ENCODE data around the gene GNB1L. TPM values are rescaled to one million over a fixed set of nuclear protein-coding genes. Genes with fewer than 3 reads are reported as not detected.

Gene GNB1L
- total RNA-seq, 1 experiment from 2014 or later: 12.2 TPM

GRCh38 chr22:19871023-19871844 lies 16.6 kb upstream of the GNB1L start:
- in situ Hi-C loops (cut with HindIII; ENCODE audit: low pct_unique_long_range_greater_than_20kb, low sequenced_read_pairs): no loop called here
- H3K4me3 ChIP-seq (ENCODE audit: low read depth in 2 of 2, low read length in 2 of 2): no peak overlapping the region
- H3K9me3 ChIP-seq (ENCODE audit: control insufficient read depth, insufficient read depth, low read depth, low read length): no peaks in the 10 kb centered on the region
- H3K27me3 ChIP-seq (ENCODE audit: control insufficient read depth, insufficient read depth, low read length): no peaks in the 10 kb centered on the region
- no TSS peak for BruUV-seq (replicated peaks)
- DNase-seq (ENCODE audit: low read depth, low spot score) (no peak), ATAC-seq (no peak)
- peaks cover 37% of the 10 kb centered on the region for H3K4me1 ChIP-seq (ENCODE audit: control insufficient read depth, insufficient read depth, low read length)
- intact Hi-C loops (cut with micrococcal nuclease; ENCODE audit: unreplicated experiment): no loop called here
- H3K36me3 ChIP-seq (ENCODE audit: control insufficient read depth, insufficient read depth, low read length): no peaks in the 10 kb centered on the region
- H3K27ac ChIP-seq (ENCODE audit: low read length): 0 out of 2 replicates have a peak overlapping the region, but pooled peaks have one; percentile 44
- no peak for TF ChIP-seq SIN3A (IDR thresholded peaks at IDR 0.05; ENCODE audit: borderline replicate concordance, insufficient read depth, low read depth, low read length)
- TF ChIP-seq CTCF (IDR thresholded peaks at IDR 0.05): no peak
- TF ChIP-seq REST (IDR thresholded peaks at IDR 0.05; ENCODE audit: insufficient read depth in 1 of 2, low read depth in 2 of 2, low read length in 1 of 2): no peak
- TF ChIP-seq POLR2AphosphoS5 (IDR thresholded peaks at IDR 0.05; ENCODE audit: low read depth, low read length): no peak
- no peak for TF ChIP-seq TCF7L2 (IDR thresholded peaks at IDR 0.05; ENCODE audit: low read depth, low read length)
- CTCF ChIA-PET: no interaction called here
- POLR2A ChIA-PET: no interaction called here

GRCh38 chr22:19870153-19871022 lies 15.7 kb upstream of the GNB1L start:
- Histone ChIP-seq H3K4me3 (ENCODE audit: low read depth in 2 of 2, low read length in 2 of 2) (no peak overlapping the region), H3K9me3 (ENCODE audit: control insufficient read depth, insufficient read depth, low read depth, low read length) (no peaks in the 10 kb centered on the region), H3K27ac (ENCODE audit: low read length) (peak overlapping the region; percentile 44; the same call in 1 of the 2 replicates), H3K36me3 (ENCODE audit: control insufficient read depth, insufficient read depth, low read length) (no peaks in the 10 kb centered on the region), H3K4me1 (ENCODE audit: control insufficient read depth, insufficient read depth, low read length) (peaks cover 28% of the 10 kb centered on the region), H3K27me3 (ENCODE audit: control insufficient read depth, insufficient read depth, low read length) (no peaks in the 10 kb centered on the region)
- ChIA-PET CTCF (no interaction called here), POLR2A (no interaction called here)
- DNase-seq (ENCODE audit: low read depth, low spot score): no peak
- in situ Hi-C loops (cut with HindIII; ENCODE audit: low pct_unique_long_range_greater_than_20kb, low sequenced_read_pairs) (no loop called here), intact Hi-C loops (cut with micrococcal nuclease; ENCODE audit: unreplicated experiment) (no loop called here)
- no TSS peak for BruUV-seq (replicated peaks)
- ATAC-seq: no peak
- TF ChIP-seq SIN3A (IDR thresholded peaks at IDR 0.05; ENCODE audit: borderline replicate concordance, insufficient read depth, low read depth, low read length) (no peak), POLR2AphosphoS5 (IDR thresholded peaks at IDR 0.05; ENCODE audit: low read depth, low read length) (no peak)

Measured in Panc1 (cell line).